Neuron (in vitro differentiated cells): Measurements from ENCODE around the gene ZMYND10.

Experiments
- H2AFZ ChIP-seq: one replicate; pipeline ENCODE4 v1.6.1; 2013; ENCODE audit warnings: low read depth, mild to moderate bottlenecking, inconsistent platforms, low read length, moderate library complexity
- H3K27me3 ChIP-seq: one replicate; pipeline ENCODE4 v1.6.1; 2013; ENCODE audit warnings: low read length; ENCODE audit not compliant: insufficient read depth
- H3K36me3 ChIP-seq: one replicate; pipeline ENCODE4 v1.6.1; 2013; ENCODE audit warnings: low read length; ENCODE audit not compliant: insufficient read depth
- H3K4me1 ChIP-seq: one replicate; pipeline ENCODE4 v1.6.1; 2013; ENCODE audit warnings: low read length; ENCODE audit not compliant: insufficient read depth
- H3K4me3 ChIP-seq: 2 replicates; pipeline ENCODE4 v1.5.1; 2013; ENCODE audit warnings: mild to moderate bottlenecking, low read length, moderate library complexity
- H3K9me3 ChIP-seq: one replicate; pipeline ENCODE4 v1.6.1; 2013; ENCODE audit warnings: low read length

The ZMYND10 gene

DNA sequence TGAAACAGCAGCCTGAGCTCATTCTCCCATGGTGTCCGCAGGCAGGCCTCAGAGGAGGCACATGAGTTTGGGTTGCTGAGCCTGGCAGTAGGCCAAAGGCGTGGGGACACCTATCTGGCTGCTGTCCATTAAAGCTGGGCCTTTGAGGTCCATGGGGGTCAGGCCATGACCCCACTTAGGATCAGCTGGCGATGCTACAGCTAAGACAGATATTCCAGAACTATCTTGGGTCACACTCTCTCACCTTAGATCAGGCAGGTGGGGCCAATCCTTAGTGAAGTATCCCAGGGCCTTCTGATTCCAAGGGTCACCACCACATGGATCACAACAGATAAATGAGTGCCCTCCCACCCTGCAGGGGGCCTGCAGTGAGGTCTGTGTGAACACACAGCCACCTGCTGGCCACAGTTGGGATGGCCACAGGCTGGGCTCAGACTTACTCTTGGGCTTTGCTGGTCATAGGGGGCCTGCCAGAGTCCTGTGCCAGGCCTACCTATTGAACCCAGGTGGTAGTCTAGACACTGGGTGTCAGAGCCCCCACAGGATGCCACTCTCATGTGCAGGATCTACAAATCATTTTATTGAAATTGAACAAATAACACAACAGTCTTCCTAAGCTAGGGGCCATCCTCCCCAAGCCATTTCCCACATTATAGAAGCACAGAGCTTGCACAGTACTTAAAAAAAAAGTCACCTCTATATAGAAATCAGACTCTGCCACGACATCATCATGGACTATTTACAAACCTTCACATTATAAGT, 21.0 kb downstream of the ZMYND10 start:
- Histone ChIP-seq H3K4me3 (no peak overlapping the region), H3K36me3 (peaks cover 19% of the 10 kb centered on the region), H3K9me3 (no peaks in the 10 kb centered on the region), H2AFZ (no peak overlapping the region), H3K4me1 (peaks cover 41% of the 10 kb centered on the region), H3K27me3 (no peaks in the 10 kb centered on the region)

DNA sequence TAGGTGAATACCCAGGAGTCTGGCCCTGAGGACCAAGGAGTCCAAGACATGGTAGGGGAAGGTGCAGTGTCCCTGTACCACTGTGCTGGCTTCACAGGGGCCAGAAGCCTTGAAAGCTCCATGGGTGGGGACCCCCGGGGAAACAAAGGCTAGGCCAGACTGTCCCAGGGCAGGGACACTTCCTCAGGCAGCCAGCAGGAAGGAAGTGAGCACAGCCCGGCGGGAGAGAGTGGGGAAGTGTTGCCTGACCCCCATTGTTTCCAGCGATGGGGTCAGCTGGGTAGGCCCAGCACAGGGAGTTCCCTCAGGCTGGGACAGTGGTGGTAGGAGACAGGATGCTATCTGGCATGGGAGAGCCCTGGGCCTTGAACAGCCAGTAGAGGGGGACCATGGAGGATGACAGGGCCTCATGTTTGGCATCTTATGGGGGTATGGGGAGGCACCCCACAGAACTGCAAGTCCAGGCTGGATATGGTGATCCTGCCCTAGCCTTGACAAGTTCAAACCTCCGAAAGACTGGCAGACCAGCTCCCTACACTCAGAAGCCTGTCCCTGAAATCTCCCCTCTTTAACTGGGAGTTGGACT, 21.8 kb downstream of the ZMYND10 start:
- Histone ChIP-seq H3K4me1 (peaks cover 44% of the 10 kb centered on the region), H2AFZ (no peak overlapping the region), H3K4me3 (no peak overlapping the region)

DNA sequence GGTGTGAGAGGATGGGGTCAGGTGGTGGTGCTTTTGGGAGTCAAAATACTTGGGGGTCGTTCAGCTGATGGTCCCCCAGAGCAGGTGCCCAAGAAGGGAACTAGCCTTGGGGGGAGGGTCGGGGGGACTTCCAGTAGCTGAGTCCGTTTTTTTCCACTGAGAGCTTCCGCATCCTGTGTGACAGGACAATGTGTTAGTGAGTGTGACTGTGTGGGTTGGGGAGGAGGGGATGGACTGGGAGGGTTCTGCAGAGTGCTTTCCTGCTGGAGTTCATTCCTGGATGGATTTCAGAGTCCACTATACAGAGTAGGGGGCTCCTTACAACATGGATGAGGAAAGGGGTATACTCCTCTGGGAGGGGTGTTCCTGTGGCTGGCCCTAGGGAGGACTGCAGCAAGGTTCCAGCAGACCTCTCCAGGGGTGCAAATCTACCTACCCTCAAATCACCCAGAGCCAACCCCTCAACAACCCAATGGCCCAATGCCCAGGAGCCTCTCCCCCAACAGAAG, 22.4 kb downstream of the ZMYND10 start:
- Histone ChIP-seq H3K27me3 (no peaks in the 10 kb centered on the region), H3K4me3 (no peak overlapping the region), H3K36me3 (peaks cover 33% of the 10 kb centered on the region)

More for the DNA sequence above, 21.8 kb downstream of the ZMYND10 start:
- H3K27me3 ChIP-seq: no peaks in the 10 kb centered on the region
- no peaks in the 10 kb centered on the region for H3K9me3 ChIP-seq
- H3K36me3 ChIP-seq: peaks cover 27% of the 10 kb centered on the region

DNA sequence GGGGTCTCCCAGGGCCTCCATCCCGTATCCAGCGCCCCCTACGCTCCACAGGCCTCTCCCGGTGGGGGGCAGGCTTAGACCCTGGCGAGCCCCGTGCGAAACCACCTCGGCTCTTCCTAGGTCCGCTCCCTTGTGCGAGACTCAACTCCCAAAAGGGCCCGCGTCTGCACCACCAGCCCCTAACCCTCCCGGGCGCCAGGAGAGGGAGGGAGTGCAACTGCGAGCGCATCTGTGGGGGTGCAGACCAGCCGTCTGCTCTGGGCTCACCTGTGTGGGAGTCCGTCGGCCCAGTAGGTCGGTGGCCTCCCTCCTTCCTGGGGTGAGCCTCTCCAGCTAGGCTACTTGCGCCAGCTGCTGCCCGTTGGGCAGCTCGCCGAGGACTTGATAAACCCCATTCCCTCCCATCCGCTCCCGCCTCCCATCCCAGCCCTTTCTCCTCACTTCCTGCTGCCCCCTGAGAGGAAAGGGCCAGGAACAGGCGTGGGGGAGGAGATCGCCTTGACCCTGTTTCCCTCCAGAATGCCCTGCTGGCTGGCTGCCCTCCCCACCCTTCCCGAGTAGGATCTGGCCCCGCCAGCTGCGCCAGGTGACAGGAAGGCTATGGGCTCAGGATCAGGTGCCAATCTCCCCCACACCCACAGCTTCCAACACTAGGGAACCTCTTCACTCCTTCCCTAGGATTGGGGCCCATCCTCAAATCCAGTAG, 23.0 kb downstream of the ZMYND10 start, which contains the start of gene HYAL2:
HYAL2 (minus strand) TSS at position 360 of the 706 bp plus-strand sequence. CDS start 2,256 bp downstream, outside the sequence.
- H3K27me3 ChIP-seq: no peaks in the 10 kb centered on the region
- peak within 1 kb of the TSS; percentile 36 for H2AFZ ChIP-seq
- peaks cover 37% of the 10 kb centered on the region for H3K36me3 ChIP-seq
- H3K4me1 ChIP-seq: peaks cover 40% of the 10 kb centered on the region
- peak within 1 kb of the TSS; percentile 74 for H3K4me3 ChIP-seq
- no peaks in the 10 kb centered on the region for H3K9me3 ChIP-seq

More for the DNA sequence above, 22.4 kb downstream of the ZMYND10 start:
- peaks cover 41% of the 10 kb centered on the region for H3K4me1 ChIP-seq
- H3K9me3 ChIP-seq: no peaks in the 10 kb centered on the region
- H2AFZ ChIP-seq: no peak overlapping the region

DNA sequence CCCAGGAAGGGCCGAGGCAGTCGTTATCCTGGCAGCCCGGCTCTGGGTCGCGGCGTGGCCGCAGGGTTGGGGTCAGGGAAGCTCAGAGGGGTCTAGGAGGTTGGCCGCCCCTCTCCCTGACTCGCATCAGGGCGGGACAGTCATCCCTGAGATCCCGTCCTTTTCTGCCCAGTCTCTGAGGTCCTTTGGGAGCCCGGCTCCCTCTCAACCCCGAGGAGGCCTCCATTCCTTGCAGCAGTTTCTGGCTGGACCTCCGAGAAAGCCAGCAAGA, 23.5 kb downstream of the ZMYND10 start:
- Histone ChIP-seq H3K9me3 (no peaks in the 10 kb centered on the region), H2AFZ (no peak overlapping the region), H3K4me1 (peaks cover 35% of the 10 kb centered on the region), H3K36me3 (peaks cover 41% of the 10 kb centered on the region), H3K4me3 (no peak overlapping the region), H3K27me3 (no peaks in the 10 kb centered on the region)

DNA sequence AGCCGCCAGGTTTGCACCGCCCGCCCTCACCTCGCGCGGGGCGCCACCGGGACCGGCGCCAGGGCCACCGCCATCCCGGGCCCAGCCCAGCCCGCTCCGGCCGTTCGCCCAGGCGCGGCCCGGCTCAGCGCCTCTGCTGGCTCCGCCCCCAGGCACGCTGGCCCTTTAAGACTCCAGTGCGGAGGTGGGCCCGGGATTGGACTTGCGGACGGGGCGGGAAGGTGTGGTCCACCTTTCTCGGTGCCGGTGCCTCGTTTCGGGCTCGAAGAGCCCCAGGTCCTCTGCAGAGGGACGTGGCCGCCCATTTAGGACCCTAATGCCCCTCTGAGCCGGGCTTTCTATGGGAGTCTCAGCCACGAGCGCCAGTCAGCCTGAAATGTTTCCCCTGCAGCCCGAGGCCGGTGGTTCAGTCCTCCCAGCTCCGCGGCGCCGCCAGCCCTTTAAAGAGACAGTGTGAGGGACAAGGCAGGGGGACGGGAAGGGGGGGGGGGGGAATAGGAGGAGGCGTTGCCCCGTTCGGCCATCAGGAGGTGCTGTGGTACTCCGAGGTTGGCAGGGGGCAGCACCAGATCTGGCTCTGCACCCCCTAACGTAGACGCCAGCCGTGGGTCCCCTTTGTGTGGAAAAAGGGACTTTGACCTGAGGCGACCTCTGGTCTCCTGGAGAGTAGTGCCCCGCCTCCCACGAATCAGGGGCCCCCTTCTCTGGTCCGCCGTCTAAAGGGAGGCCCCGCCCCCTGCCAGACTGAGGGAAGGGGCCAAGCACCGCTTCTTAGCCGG, 24.0 kb downstream of the ZMYND10 start:
- H3K27me3 ChIP-seq: no peaks in the 10 kb centered on the region
- H2AFZ ChIP-seq: peak overlapping the region; percentile 36
- H3K4me1 ChIP-seq: peaks cover 30% of the 10 kb centered on the region
- peaks cover 45% of the 10 kb centered on the region for H3K36me3 ChIP-seq
- peak overlapping the region; percentile 74 for H3K4me3 ChIP-seq
- peaks cover under 1% of the 10 kb centered on the region for H3K9me3 ChIP-seq

DNA sequence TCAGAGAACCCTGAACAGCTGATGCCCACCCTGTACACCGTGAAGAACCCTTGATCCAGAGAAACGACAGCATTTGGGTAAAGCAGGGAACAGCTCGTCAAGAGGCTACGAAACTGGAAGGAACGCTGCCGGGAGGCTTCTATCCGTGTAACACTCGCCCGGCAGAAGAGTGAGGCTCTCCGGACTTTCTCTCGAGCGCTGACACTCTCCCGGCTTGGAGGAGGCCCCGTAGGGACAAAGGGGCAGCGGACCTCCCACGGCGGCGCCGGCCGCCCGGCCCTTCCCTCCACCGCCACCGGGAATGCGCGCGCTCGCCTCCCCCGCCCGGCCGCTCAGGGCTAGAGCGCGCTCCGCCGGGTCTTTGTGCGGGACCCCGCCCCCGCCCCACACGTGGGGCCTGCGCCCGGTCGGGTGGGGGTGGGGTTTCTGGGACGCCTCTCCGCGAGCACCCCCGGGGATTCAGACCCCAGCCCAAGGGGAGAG, 24.6 kb downstream of the ZMYND10 start:
- H3K9me3 ChIP-seq: peaks cover 2% of the 10 kb centered on the region
- no peaks in the 10 kb centered on the region for H3K27me3 ChIP-seq
- H3K4me1 ChIP-seq: peaks cover 30% of the 10 kb centered on the region
- peak overlapping the region; percentile 36 for H2AFZ ChIP-seq
- peaks cover 44% of the 10 kb centered on the region for H3K36me3 ChIP-seq
- H3K4me3 ChIP-seq: peak overlapping the region; percentile 74

DNA sequence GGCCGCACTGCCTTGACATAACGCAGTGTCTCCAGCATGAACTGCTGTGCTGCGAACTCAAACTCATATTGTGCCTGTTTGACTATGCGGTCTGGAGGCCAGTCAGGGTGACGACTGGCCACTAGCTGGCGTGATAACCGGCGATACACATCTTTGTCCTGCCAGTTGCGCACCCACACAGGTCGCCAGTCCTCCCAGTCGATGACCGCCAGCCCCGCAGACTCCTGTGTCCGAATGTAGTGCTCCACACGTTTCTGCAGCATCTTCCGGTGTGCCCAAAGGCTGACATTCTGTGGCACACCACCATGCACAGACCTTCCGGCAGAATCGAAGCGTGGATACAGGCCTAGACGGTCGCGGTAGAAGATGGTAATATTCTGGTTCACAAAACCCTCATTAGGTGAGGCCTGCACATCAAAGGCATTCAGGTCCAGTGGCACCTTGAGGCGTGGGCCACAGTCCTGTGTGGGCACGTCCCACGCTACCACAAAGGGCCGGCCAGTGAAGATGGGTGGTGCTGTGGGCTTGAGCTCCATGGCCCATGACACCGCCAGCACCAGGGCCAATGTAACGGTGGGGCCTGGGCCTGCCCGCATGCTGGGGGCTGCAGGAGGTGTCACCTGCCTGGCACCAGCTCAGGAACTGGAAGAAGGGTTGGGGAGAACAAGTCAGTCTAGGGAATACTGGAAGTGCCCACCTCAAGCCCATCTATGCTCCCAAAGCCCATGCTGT, 25.5 kb downstream of the ZMYND10 start:
- Histone ChIP-seq H2AFZ (no peak overlapping the region), H3K36me3 (peaks cover 37% of the 10 kb centered on the region), H3K4me3 (peak overlapping the region; percentile 74), H3K9me3 (peaks cover 2% of the 10 kb centered on the region), H3K4me1 (peaks cover 30% of the 10 kb centered on the region), H3K27me3 (no peaks in the 10 kb centered on the region)

DNA sequence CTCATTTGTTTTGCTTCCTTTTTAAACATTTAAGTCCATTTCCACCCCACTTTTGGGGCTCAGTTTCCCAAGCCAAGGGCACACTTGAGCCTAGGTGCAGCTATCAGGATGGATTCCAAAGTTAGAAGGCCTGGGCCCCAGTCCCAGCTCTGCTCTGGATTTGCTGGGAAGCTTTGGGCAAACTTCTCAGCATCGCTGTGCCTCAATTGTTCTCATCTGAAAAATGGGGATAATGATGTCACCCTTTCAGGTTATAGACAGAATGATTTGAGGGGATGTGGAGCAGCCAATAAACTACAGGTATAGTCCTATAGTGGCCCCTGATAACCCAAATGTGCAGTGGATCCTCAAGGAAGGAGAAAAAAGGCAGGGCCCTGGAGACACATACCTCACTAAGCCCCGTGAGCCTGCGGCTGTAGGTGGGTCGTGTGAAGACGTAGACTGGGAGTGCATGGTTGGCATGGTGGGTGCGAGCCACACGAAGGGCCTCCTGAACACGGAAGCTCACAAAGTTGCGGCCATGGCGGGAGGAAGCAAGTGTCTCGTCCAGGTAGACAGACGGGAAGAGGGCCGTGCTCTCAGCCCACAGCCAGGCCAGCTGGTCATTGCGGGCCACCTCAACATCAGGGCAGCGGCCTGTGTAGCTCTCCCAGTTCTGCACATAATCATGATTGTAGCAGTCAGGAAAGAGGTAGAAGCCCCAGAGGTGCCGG, 26.2 kb downstream of the ZMYND10 start:
- H3K36me3 ChIP-seq: peaks cover 38% of the 10 kb centered on the region
- peaks cover 2% of the 10 kb centered on the region for H3K9me3 ChIP-seq
- H2AFZ ChIP-seq: no peak overlapping the region
- no peak overlapping the region for H3K4me3 ChIP-seq
- no peaks in the 10 kb centered on the region for H3K27me3 ChIP-seq
- H3K4me1 ChIP-seq: peaks cover 26% of the 10 kb centered on the region

DNA sequence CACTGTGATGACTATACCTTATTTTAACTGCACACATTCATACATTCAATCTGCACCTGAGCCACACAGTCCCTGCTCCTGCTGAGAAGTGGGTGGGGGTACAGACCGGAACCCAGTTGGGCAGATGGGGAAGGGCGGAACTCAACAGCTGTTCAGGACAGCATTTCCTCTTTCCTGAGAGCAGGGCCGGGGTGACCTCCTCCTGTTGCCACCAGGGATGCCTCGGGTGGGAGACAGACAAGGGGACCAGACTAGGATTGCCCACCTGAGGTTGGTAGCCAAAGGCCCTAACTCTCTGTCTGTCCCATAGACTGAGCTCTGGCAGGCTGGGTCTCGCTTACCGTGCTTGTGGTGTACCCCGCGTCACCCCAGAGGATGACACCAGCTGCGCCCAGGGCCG, 26.9 kb downstream of the ZMYND10 start:
- peaks cover 42% of the 10 kb centered on the region for H3K36me3 ChIP-seq
- no peak overlapping the region for H3K4me3 ChIP-seq
- H3K9me3 ChIP-seq: peaks cover 2% of the 10 kb centered on the region
- H3K4me1 ChIP-seq: peaks cover 25% of the 10 kb centered on the region
- no peak overlapping the region for H2AFZ ChIP-seq
- H3K27me3 ChIP-seq: no peaks in the 10 kb centered on the region

DNA sequence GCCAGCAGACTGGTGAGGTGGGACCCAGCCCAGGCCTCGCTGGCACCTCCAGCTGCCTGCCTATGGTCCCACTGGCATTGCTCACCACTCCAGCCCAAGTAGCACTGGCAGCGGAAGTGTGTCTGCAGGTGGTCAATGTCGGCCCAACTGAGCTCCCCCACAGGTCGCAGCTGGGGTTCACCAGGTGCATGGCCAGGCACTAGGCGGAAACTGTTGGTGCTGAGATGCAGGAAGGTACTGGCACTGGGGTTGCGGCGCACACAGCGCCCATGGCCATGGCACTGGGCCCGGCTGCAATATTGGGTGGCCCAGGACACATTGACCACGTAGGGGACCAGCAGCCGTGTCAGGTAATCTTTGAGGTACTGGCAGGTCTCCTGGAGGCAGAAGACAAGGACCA, 27.4 kb downstream of the ZMYND10 start:
- Histone ChIP-seq H2AFZ (no peak overlapping the region), H3K4me1 (peaks cover 25% of the 10 kb centered on the region), H3K9me3 (peaks cover 2% of the 10 kb centered on the region), H3K27me3 (no peaks in the 10 kb centered on the region), H3K4me3 (no peak overlapping the region), H3K36me3 (peaks cover 43% of the 10 kb centered on the region)

DNA sequence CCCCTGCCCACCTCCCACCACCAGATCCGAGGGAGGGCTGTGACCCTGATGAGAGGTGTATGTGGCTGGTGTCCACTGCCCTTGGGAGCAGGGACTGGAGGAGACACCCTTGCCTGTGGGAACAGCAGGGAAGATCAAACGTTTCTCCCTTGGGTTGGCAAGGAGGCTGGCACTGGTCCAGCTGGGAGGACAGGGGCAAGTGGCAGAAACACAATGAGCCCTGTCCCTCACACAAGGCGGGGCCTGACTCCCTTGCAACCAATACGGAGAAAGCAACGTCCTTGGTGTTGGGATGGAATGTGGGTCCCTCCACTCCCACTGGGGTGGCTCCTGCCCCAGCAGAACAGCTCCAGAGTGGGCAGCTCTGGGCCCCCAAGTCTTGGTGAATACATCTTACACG, 28.2 kb downstream of the ZMYND10 start:
- Histone ChIP-seq H3K4me1 (peaks cover 25% of the 10 kb centered on the region), H2AFZ (no peak overlapping the region), H3K27me3 (no peaks in the 10 kb centered on the region), H3K36me3 (peaks cover 44% of the 10 kb centered on the region), H3K4me3 (no peak overlapping the region), H3K9me3 (peaks cover 2% of the 10 kb centered on the region)
